Measurements from ENCODE around the gene TAF15.

The TAF15 gene

GRCh38 chr17:35808962-35809854 lies at the start of gene TAF15:
TSS of gene TAF15 (plus strand) at chr17:35809484. CDS start at chr17:35809570, 86 bp downstream.
- peak; percentile 79 for DNase-seq

GRCh38 chr17:35760587-35760986 lies 48.7 kb upstream of the TAF15 start, which contains the start of gene C17orf50:
TSS of gene C17orf50 (plus strand) at chr17:35760887. CDS start at chr17:35760942, 55 bp downstream.
- DNase-seq = no peak

GRCh38 chr17:35761601-35762000 lies 47.7 kb upstream of the TAF15 start:
- DNase-seq = no peak

GRCh38 chr17:35763767-35764122 lies 45.5 kb upstream of the TAF15 start:
- DNase-seq = no peak

GRCh38 chr17:35764123-35764991 lies 44.9 kb upstream of the TAF15 start:
- DNase-seq = peak; percentile 45

GRCh38 chr17:35765086-35765710 lies 44.1 kb upstream of the TAF15 start:
- DNase-seq = no peak

- no peak for DNase-seq
Measured at GRCh38 chr17:35765756-35766488, 43.4 kb upstream of the TAF15 start.

GRCh38 chr17:35766489-35766877 lies 42.8 kb upstream of the TAF15 start:
- no peak for DNase-seq

GRCh38 chr17:35766903-35767510 lies 42.3 kb upstream of the TAF15 start:
- DNase-seq = peak; percentile 5

GRCh38 chr17:35768797-35769196 lies 40.5 kb upstream of the TAF15 start:
- DNase-seq = no peak

GRCh38 chr17:35769895-35770486 lies 39.3 kb upstream of the TAF15 start:
- no peak for DNase-seq

- no peak for DNase-seq
Measured at GRCh38 chr17:35773129-35773528, 36.2 kb upstream of the TAF15 start.

- no peak for DNase-seq
Measured at GRCh38 chr17:35773679-35774425, 35.4 kb upstream of the TAF15 start.

GRCh38 chr17:35774499-35774898 lies 34.8 kb upstream of the TAF15 start:
- DNase-seq = no peak

- no peak for DNase-seq
Measured at GRCh38 chr17:35775039-35775438, 34.2 kb upstream of the TAF15 start.

- DNase-seq = no peak
Measured at GRCh38 chr17:35775583-35775982, 33.7 kb upstream of the TAF15 start.

- DNase-seq = no peak
Measured at GRCh38 chr17:35778641-35779196, 30.6 kb upstream of the TAF15 start.

- no peak for DNase-seq
Measured at GRCh38 chr17:35780950-35781349, 28.3 kb upstream of the TAF15 start.

- DNase-seq = no peak
Measured at GRCh38 chr17:35784895-35785294, 24.4 kb upstream of the TAF15 start.

- no peak for DNase-seq
Measured at GRCh38 chr17:35786941-35787432, 22.3 kb upstream of the TAF15 start.

Measured in GF-D8 (cell line).